K562 (cell line): ENCODE measurements around the gene CRABP1. TPM values are rescaled to one million over a fixed set of nuclear protein-coding genes. Genes with fewer than 3 reads are reported as not detected.

Experiments used
- ATAC-seq: fragments of 200-7000 bp; cut with Tn5 transposase; 3 replicates; pipeline ENCODE4 v1.9.1; 2020; ENCODE audit warnings: moderate library complexity
- BruUV-seq: library from RNA; stranded (reverse); fragments of 400-500 nt; replicated peaks from 2 replicates; lab custom pipeline; 2021; lab: Mats Ljungman, UMichigan
- CTCF ChIA-PET: fragments of 300-600 bp; formaldehyde crosslinking; extraction: SDS; loops from one replicate; lab custom pipeline; 2021; ENCODE audit warnings: low intra/inter-chr PET ratio; lab: Yijun Ruan, JAX
- POLR2A ChIA-PET: fragments of 300-600, 350-650 bp; sonication (Branson Sonifier 250); formaldehyde crosslinking; extraction: SDS; loops from one replicate; lab custom pipeline; 2021; ENCODE audit warnings: antibody characterized with exemption, inconsistent platforms; lab: Yijun Ruan, JAX
- DNase-seq, 4 experiments: peaks; one replicate each; pipeline versions ENCODE4 v3.0.0 to v3.0.0-alpha.2; 2011 to 2018; ENCODE audit warnings: low spot score in 3 of 4, mixed read lengths in 3 of 4; ENCODE audit errors: extremely low read depth in 1 of 4
- FAIRE-seq: peaks from 2 replicates; lab custom pipeline; 2011; peaks lifted over from hg19 to GRCh38; lab: Jason Lieb, UNC
- H2AFZ ChIP-seq: 2 replicates; pipeline ENCODE4 v1.6.0; 2011; ENCODE audit warnings: low read depth, low read length, control low read depth, inconsistent platforms
- H3K27ac ChIP-seq: fragments of 200-600 bp; 3 replicates; pipeline ENCODE4 v1.8.0; 2011; ENCODE audit warnings: low read depth, mild to moderate bottlenecking, control low read depth, inconsistent platforms, low read length, moderate library complexity, mixed read lengths; ENCODE audit errors: extremely low read depth
- H3K27me3 ChIP-seq, 2 experiments: fragments of 300-600 bp in 1 of 2; 2 replicates in 1 of 2; 3 replicates in 1 of 2; pipeline versions ENCODE4 v1.6.0 to v1.8.0; 2011; ENCODE audit warnings: inconsistent platforms in 2 of 2, low read length in 2 of 2, mild to moderate bottlenecking in 1 of 2, mixed read lengths in 1 of 2, moderate library complexity in 1 of 2; ENCODE audit not compliant: control insufficient read depth in 2 of 2, insufficient read depth in 2 of 2
- H3K36me3 ChIP-seq: fragments of 300-600 bp; 3 replicates; pipeline ENCODE4 v1.8.0; 2011; ENCODE audit warnings: mild to moderate bottlenecking, low read length, inconsistent platforms; ENCODE audit not compliant: control insufficient read depth, insufficient read depth
- H3K4me1 ChIP-seq, 2 experiments: fragments of 200-600 bp in 1 of 2; replicated peaks in 1 of 2; 2 replicates in 1 of 2; 3 replicates in 1 of 2; pipeline versions ENCODE4 v1.5.1 to v1.8.0; 2011; ENCODE audit warnings: inconsistent platforms in 2 of 2, low read length in 2 of 2, mild to moderate bottlenecking in 1 of 2, mixed read lengths in 1 of 2, moderate library complexity in 1 of 2; ENCODE audit not compliant: control insufficient read depth in 2 of 2, insufficient read depth in 2 of 2
- H3K4me2 ChIP-seq: 2 replicates; pipeline ENCODE4 v1.6.1; 2011; ENCODE audit warnings: low read length, control low read depth, inconsistent platforms, mixed read lengths; ENCODE audit not compliant: insufficient read depth
- H3K4me3 ChIP-seq: fragments of 200-600 bp; sonication (generic), shearing (Covaris generic); 2 replicates; pipeline ENCODE4 v1.5.1; 2016; ENCODE audit warnings: control low read depth, inconsistent platforms
- H3K79me2 ChIP-seq: fragments of 200-600 bp; 3 replicates; pipeline ENCODE4 v1.8.0; 2011; ENCODE audit warnings: low read length, inconsistent platforms; ENCODE audit not compliant: control insufficient read depth, insufficient read depth
- H3K9ac ChIP-seq, 2 experiments: 2 replicates each; pipeline versions ENCODE4 v1.6.0 to v1.6.1; 2011; ENCODE audit warnings: low read depth in 2 of 2, low read length in 2 of 2, control low read depth in 1 of 2, inconsistent platforms in 1 of 2, mild to moderate bottlenecking in 1 of 2, mixed read lengths in 1 of 2; ENCODE audit not compliant: insufficient read depth in 1 of 2
- H3K9me1 ChIP-seq: one replicate; pipeline ENCODE4 v1.6.0; 2011; ENCODE audit warnings: inconsistent platforms, mild to moderate bottlenecking, low read length, moderate library complexity; ENCODE audit not compliant: control insufficient read depth, insufficient read depth
- H3K9me3 ChIP-seq: replicated peaks from 2 replicates; pipeline ENCODE4 v1.5.1; 2011; ENCODE audit warnings: low read depth, low read length, inconsistent platforms; ENCODE audit not compliant: control insufficient read depth, insufficient read depth
- H4K20me1 ChIP-seq: replicated peaks from 2 replicates; pipeline ENCODE4 v1.6.1; 2011; ENCODE audit warnings: low read length, inconsistent platforms, mixed read lengths; ENCODE audit not compliant: control insufficient read depth, insufficient read depth
- DEAF1 ChIP-seq: fragments of 450-650 bp; formaldehyde crosslinking; IDR thresholded peaks from 2 replicates; pipeline ENCODE4 v1.4.0; 2020; ENCODE audit warnings: mild to moderate bottlenecking, moderate library complexity
- ETV1 ChIP-seq: fragments of 450-650 bp; conservative IDR thresholded peaks from 2 replicates; pipeline ENCODE4 v1.6.1; 2016; ENCODE audit warnings: missing genetic modification characterization, control low read depth, low read depth, missing compliant biosample characterization
- JUND ChIP-seq, 2 experiments: IDR thresholded peaks; 2 replicates in 1 of 2; 3 replicates in 1 of 2; pipeline ENCODE4 v1.6.1; 2011; ENCODE audit warnings: borderline replicate concordance in 2 of 2, low read depth in 2 of 2, low read length in 2 of 2, improper control_type of control experiment in 1 of 2, missing biosample characterization in 1 of 2, missing genetic modification characterization in 1 of 2, missing genetic modification reagents in 1 of 2
- MTA2 ChIP-seq: fragments of 450-650 bp; IDR thresholded peaks from 2 replicates; pipeline ENCODE4 v1.6.1; 2016; ENCODE audit warnings: low read depth
- SRF ChIP-seq, 2 experiments: fragments of 250-450, 450-650 bp in 1 of 2; sonication (Bioruptor Pico) in 1 of 2; sonication (generic) in 1 of 2; formaldehyde crosslinking; IDR thresholded peaks; 2 replicates each; pipeline versions ENCODE4 v1.5.0 to v1.5.1; 2020 to 2022; ENCODE audit warnings: mild to moderate bottlenecking in 1 of 2, missing genetic modification reagents in 1 of 2
- SUPT5H ChIP-seq: fragments of 450-650 bp; IDR thresholded peaks from 2 replicates; pipeline ENCODE4 v1.6.1; 2016
- ZBTB11 ChIP-seq, 3 experiments: fragments of 200-800 bp in 1 of 3; fragments of 250-450 bp in 1 of 3; fragments of 450-650 bp in 1 of 3; sonication (Bioruptor Pico) in 1 of 3; sonication (Bioruptor generic) in 1 of 3; formaldehyde crosslinking in 1 of 3; IDR thresholded peaks; 2 replicates each; pipeline versions ENCODE4 v1.6.1 to v1.8.0; 2016 to 2022; ENCODE audit warnings: mild to moderate bottlenecking in 2 of 3, missing genetic modification characterization in 2 of 3, missing compliant biosample characterization in 1 of 3, moderate library complexity in 1 of 3
- ZFP36 ChIP-seq: fragments of 150-350 bp; IDR thresholded peaks from 2 replicates; pipeline ENCODE4 v1.6.1; 2018; ENCODE audit warnings: low read length, low read depth; ENCODE audit not compliant: partially characterized antibody
- ZNF592 ChIP-seq: fragments of 450-650 bp; IDR thresholded peaks from 2 replicates; pipeline ENCODE4 v1.6.1; 2017; ENCODE audit warnings: antibody characterized with exemption, mild to moderate bottlenecking
- WGBS: fragments of 100-300 bp; shearing (Covaris generic); methylation state at CpG from one replicate; pipeline ENCODE4 v1.1.6; 2016; ENCODE audit warnings: low coverage, mixed read lengths; ENCODE audit not compliant: insufficient coverage; ENCODE audit errors: missing lambda C conversion rate; 5-methylcytosine and 5-hydroxymethylcytosine counted together
- in situ Hi-C: fragments of 300-500 bp; cut with MboI; formaldehyde crosslinking; loops from 4 replicates; pipeline ENCODE4 v1.15.0; 2018; ENCODE audit warnings: inconsistent platforms, mixed read lengths
- intact Hi-C: fragments of 100-400 bp; cut with micrococcal nuclease; formaldehyde crosslinking; loops from 2 replicates; pipeline ENCODE4 v1.14.2; 2022
- polyA plus RNA-seq, 8 experiments: library from polyadenylated mRNA; depleted of rRNA in 4 of 8; stranded (reverse) in 5 of 8; unstranded in 3 of 8; fragments of >200 nt; fragmentation: Nextera tagmentation in 2 of 8; fragmentation: Illumina TruSeq in 1 of 8; extraction: Ambion mirVana in 2 of 8; extraction: Trizol in 1 of 8; gene quantifications; 2 replicates each; pipeline versions ENCODE4 v1.2.1 to v1.2.3, GENCODE V29; 2011 to 2014; ENCODE audit warnings: inconsistent platforms in 1 of 8, missing spikeins in 1 of 8
- total RNA-seq, 7 experiments: library from RNA; depleted of rRNA in 6 of 7; stranded (reverse); fragments of >200 nt in 6 of 7; fragmentation: Illumina TruSeq in 2 of 7; extraction: Trizol in 2 of 7; gene quantifications; 2 replicates each; pipeline versions ENCODE4 v1.2.1 to v1.2.3, GENCODE V29; 2011 to 2021; ENCODE audit warnings: low replicate concordance in 1 of 7

The CRABP1 gene
- total and polyA plus RNA-seq, 9 of the 15 experiments (the other 6 are each of a cell fraction or from before 2014, with no cell fraction given), result 0.60 TPM; not detected in 8

- POLR2A ChIA-PET, result interaction anchor here (0.7 to 1.2 kb wide), 3 partner anchors 9 to 125 kb away, joined by 3 to 4 read pairs (median 4); no protein-coding TSS in a partner anchor
- CTCF ChIA-PET, result no interaction called here
- Histone ChIP-seq H3K4me1 (peaks cover 39 to 49% of the 10 kb centered on the region in 2 experiments), H3K36me3 (peaks cover 5% of the 10 kb centered on the region; the same call in 1 of the 3 replicates), H3K9me3 (no peaks in the 10 kb centered on the region), H3K27ac (peak overlapping the region; percentile 38), H3K4me3 (no peak overlapping the region; the same call in 1 of the 2 replicates), H4K20me1 (no peaks in the 10 kb centered on the region), H3K9ac (peak overlapping the region in 1 of 2 experiments; percentile 71; a peak in 2 of 4 replicates), H3K27me3 (no peaks in the 10 kb centered on the region), H2AFZ (peak overlapping the region; percentile 93), H3K79me2 (peaks cover 21% of the 10 kb centered on the region), H3K4me2 (peak overlapping the region; percentile 81), H3K9me1 (no peaks in the 10 kb centered on the region)
- DNase-seq, result peak in 1 of 4 experiments; percentile 29
- intact Hi-C loops, result no loop called here
- FAIRE-seq, result no peak
- in situ Hi-C loops, result no loop called here
- WGBS, result 9% methylated on average over 5 of the region's 5 CpGs
- BruUV-seq, result no TSS peak
- ATAC-seq, result no peak
- TF ChIP-seq ETV1, result no peak
- no peak for TF ChIP-seq DEAF1 (CRISPR knock-in tag)
- TF ChIP-seq ZFP36, result no peak
- TF ChIP-seq JUND (IDR thresholded peaks at IDR 0.05; ENCODE audit: borderline replicate concordance, low read depth, low read length), result peak; percentile 63; the same call in 1 of the 2 replicates
- TF ChIP-seq JUND (tag; IDR thresholded peaks at IDR 0.05; ENCODE audit: borderline replicate concordance, low read depth, low read length), result 0 out of 3 replicates have a peak, but pooled peaks have one; percentile 6
- no peak for TF ChIP-seq SUPT5H
- peak in 1 of 2 experiments; percentile 68; a peak in 1 of 4 replicates for TF ChIP-seq SRF (CRISPR knock-in tag; IDR thresholded peaks at IDR 0.05)
- no peak for TF ChIP-seq MTA2
- peak; percentile 46; the same call in 1 of the 2 replicates for TF ChIP-seq ZNF592
- no peak for TF ChIP-seq ZBTB11 (CRISPR knock-in tag; IDR thresholded peaks at IDR 0.05)
Measured at GRCh38 chr15:78302579-78303312, 37.4 kb upstream of the CRABP1 start.
